ENCODE measurements around the gene COG2.

The COG2 gene

DNA sequence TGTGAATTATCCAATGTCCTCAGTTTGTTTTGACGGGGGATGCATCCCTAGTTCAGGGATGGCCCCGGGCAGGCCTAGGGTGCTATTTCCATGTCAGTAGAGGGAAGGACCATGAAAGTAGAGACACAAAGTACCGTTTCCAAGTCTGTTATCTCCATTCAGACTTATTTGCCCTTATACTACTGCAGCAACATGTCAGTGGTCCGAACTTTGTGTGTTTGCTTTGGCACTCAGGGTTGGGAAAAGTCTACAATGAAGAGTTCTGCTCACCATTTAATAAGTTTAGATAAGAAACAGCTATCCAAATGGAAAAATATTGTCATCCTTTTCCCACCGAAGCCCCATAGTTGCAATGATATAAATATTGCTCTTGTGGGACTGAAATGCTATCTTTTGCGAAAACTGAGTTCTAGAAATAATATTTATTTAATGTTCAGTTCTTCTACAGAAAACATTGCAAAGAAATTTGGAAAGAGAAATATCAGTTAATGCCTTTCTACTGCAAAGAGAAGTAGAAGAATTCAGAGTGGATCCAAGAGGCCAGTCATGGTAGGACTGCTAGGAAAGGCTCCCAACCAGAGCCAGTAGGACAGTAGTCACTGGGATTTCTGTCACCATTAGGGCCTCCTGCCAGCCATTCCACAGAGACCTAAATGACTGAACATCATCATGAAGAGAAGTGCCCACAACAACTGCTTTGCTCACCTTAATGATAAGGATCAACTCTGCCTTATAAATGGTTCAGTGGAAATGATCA lies 83.2 kb downstream of the COG2 start:
- DNase-seq: no peak

DNA sequence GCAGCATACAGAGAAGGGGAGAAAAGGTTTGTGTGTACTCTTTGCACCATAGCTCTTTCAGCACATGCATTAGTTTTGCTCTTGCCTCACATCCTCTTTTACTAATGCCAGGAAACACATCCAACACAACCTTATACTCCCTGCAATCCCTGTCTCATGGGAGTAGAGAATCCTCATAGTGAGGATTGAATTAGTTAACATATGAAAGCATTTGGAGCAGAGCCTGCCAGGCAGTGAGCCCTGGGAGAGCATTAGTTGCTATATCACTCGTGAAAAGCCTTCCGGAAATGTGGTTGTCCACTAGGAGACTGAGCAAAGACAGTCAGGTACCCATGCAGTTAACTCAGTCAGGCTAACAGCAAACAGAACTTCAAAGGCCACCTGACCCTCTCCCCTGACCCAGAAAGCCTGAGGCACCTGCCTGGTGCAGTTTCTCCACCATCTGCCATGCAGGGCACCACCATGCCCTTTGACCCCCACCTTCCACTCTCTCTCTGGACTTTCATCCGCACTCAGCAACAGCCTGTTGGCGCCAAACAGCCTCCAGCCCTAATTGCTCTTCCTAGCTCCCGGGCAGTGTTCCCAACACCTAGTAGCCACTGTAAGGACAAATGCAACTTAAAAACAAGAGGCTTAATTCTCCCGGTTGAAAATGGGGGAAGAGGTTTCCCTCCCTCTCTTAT lies 86.6 kb downstream of the COG2 start:
- DNase-seq: peak; percentile 95

DNA sequence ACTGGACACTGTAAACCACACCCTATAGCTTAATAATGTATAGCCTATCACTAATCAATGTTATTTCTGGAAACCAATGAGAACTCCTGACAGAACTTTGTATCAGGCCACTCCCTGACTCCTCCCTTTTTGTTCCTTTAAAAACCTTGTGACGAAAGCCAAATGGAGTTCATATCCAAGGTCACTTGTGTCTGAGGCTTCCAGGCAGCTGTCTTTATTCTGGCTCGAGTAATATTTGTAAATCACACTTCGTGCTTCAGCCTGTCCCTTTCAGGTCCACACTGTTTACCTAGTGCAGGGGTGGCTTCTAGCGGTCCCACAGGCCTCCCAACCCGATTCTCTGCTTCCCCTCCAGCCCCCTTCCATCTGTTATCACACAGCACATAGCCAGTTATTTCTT lies 88.7 kb downstream of the COG2 start:
- peak; percentile 98 for DNase-seq

DNA sequence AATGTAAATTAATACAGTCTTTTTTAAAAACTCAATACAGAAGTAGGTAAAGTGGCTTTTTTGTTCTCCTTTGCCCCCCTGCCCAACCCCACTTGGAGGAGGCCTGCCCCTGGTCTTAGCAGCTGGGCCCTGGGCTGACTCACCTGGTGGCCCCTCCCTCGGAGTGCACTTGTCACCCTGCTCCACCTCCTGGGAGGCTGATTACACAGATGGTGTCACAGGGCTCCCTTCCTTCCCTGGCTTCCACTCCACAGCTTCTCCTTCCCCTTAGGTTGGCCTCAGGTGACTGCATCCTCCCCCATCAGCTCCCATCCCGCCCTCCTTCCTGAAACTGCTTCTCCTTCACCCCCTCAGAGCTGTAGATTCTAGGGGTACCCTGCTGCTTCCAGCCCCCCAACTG lies 93.2 kb downstream of the COG2 start:
- DNase-seq: peak; percentile 60

DNA sequence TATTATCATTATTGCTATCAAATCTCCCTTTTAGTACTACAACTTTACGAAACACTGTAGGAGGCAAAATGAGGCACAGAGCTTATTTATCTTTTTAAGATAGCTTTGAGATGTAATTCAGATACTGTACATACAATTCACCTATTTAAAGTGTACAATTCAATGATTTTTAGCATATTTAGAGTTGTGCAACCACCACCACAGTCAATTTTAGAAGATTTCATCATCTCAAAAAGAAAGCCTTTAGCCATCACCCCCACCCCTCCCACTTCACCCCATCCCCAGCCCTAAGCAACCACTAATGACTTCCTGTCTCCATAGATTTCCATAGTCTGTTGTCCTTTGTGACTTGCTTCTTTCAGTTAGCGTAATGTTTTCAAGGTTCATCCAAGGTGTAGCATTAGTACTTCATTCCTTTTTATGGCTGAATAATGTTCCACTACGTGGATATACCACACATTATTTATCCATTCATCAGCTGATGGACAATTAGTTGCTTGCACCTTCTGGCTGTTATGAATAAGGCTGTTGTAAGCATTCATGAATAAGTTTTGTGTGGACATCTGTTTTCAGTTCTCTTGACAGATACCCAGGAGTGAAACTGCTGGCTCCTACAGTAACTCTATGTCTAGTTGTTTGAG lies 95.5 kb downstream of the COG2 start:
- DNase-seq: no peak

GRCh38 chr1:230739564-230740290 lies 97.4 kb downstream of the COG2 start:
- no peak for DNase-seq

Data from SHP77 treated with DMSO at 0.1 percent for 48 hours (cell line).